ENCODE measurements around the gene CPSF2. TPM values are rescaled to one million over a fixed set of nuclear protein-coding genes. Genes with fewer than 3 reads are reported as not detected.
"Not testable (repeated sequence)": the region's sequence is repeated elsewhere in the genome, so short reads cannot be mapped to it uniquely, and the experiment has no call there.

CPSF2 gene
- total RNA-seq, 2 donors from 2014 or later = 91.8 to 103 TPM

- H3K9me3 ChIP-seq (ENCODE audit: control insufficient read depth, low read length) = no peaks in the 10 kb centered on the region
- no peak overlapping the region for H3K4me3 Mint-ChIP-seq
- no peak overlapping the region for H3K27ac ChIP-seq (ENCODE audit: low read depth, low read length)
- no peak for TF ChIP-seq CTCF (conservative IDR thresholded peaks at IDR 0.05)
- no peak overlapping the region for H3K27ac Mint-ChIP-seq
- DNase-seq = no peak
- no peaks in the 10 kb centered on the region for H3K4me1 Mint-ChIP-seq
- H3K4me3 ChIP-seq (ENCODE audit: low read length) = no peak overlapping the region
- no peaks in the 10 kb centered on the region for H3K27me3 ChIP-seq (ENCODE audit: control insufficient read depth, insufficient read depth, low read length, poor library complexity, severe bottlenecking)
- WGBS, 2 experiments (ENCODE audit: insufficient coverage in 1 of 2, insufficient read length in 1 of 2) = 82 to 100% methylated on average over 1 to 2 of the region's 2 CpGs
- no peaks in the 10 kb centered on the region for H3K4me1 ChIP-seq (ENCODE audit: control insufficient read depth, insufficient read depth, low read length)
- H3K36me3 Mint-ChIP-seq (ENCODE audit: low read depth) = peaks cover 4% of the 10 kb centered on the region
- H3K36me3 ChIP-seq (ENCODE audit: control insufficient read depth, insufficient read depth, low read length) = no peaks in the 10 kb centered on the region
- H3K27me3 Mint-ChIP-seq (ENCODE audit: insufficient read depth) = no peaks in the 10 kb centered on the region
- H3K9me3 Mint-ChIP-seq = no peaks in the 10 kb centered on the region
- H3K9ac ChIP-seq (ENCODE audit: extremely low read depth, low read length, poor library complexity, severe bottlenecking) = no peak overlapping the region
Observed at GRCh38 chr14:92173668-92174067, 51.9 kb downstream of the CPSF2 start.

GRCh38 chr14:92175811-92176210 is 54.0 kb downstream of the CPSF2 start:
- TF ChIP-seq CTCF (conservative IDR thresholded peaks at IDR 0.05) = no peak
- no peak for DNase-seq
- no peaks in the 10 kb centered on the region for H3K27me3 ChIP-seq (ENCODE audit: control insufficient read depth, insufficient read depth, low read length, poor library complexity, severe bottlenecking)
- Mint-ChIP-seq H3K27me3 (ENCODE audit: insufficient read depth) (no peaks in the 10 kb centered on the region), H3K27ac (no peak overlapping the region), H3K4me1 (no peaks in the 10 kb centered on the region), H3K36me3 (ENCODE audit: low read depth) (no peaks in the 10 kb centered on the region), H3K9me3 (no peaks in the 10 kb centered on the region), H3K4me3 (no peak overlapping the region)
- 100% methylated on average over 1 of the region's 2 CpGs; no CpG with 5 or more reads in 1 of the 2 experiments for WGBS, 2 experiments (ENCODE audit: insufficient coverage in 1 of 2, insufficient read length in 1 of 2)
- no peaks in the 10 kb centered on the region for H3K36me3 ChIP-seq (ENCODE audit: control insufficient read depth, insufficient read depth, low read length)
- H3K4me3 ChIP-seq (ENCODE audit: low read length) = no peak overlapping the region
- no peaks in the 10 kb centered on the region for H3K9me3 ChIP-seq (ENCODE audit: control insufficient read depth, low read length)
- no peaks in the 10 kb centered on the region for H3K4me1 ChIP-seq (ENCODE audit: control insufficient read depth, insufficient read depth, low read length)
- H3K9ac ChIP-seq (ENCODE audit: extremely low read depth, low read length, poor library complexity, severe bottlenecking) = no peak overlapping the region
- no peak overlapping the region for H3K27ac ChIP-seq (ENCODE audit: low read depth, low read length)

GRCh38 chr14:92176476-92176875 is 54.7 kb downstream of the CPSF2 start:
- Histone ChIP-seq H3K4me1 (ENCODE audit: control insufficient read depth, insufficient read depth, low read length) (no peaks in the 10 kb centered on the region), H3K9ac (ENCODE audit: extremely low read depth, low read length, poor library complexity, severe bottlenecking) (no peak overlapping the region), H3K9me3 (ENCODE audit: control insufficient read depth, low read length) (no peaks in the 10 kb centered on the region), H3K27ac (ENCODE audit: low read depth, low read length) (no peak overlapping the region), H3K27me3 (ENCODE audit: control insufficient read depth, insufficient read depth, low read length, poor library complexity, severe bottlenecking) (no peaks in the 10 kb centered on the region), H3K36me3 (ENCODE audit: control insufficient read depth, insufficient read depth, low read length) (no peaks in the 10 kb centered on the region), H3K4me3 (ENCODE audit: low read length) (no peak overlapping the region)
- Mint-ChIP-seq H3K27ac (no peak overlapping the region), H3K27me3 (ENCODE audit: insufficient read depth) (no peaks in the 10 kb centered on the region), H3K9me3 (no peaks in the 10 kb centered on the region), H3K4me1 (no peaks in the 10 kb centered on the region), H3K36me3 (ENCODE audit: low read depth) (no peaks in the 10 kb centered on the region), H3K4me3 (no peak overlapping the region)
- no peak for TF ChIP-seq CTCF (conservative IDR thresholded peaks at IDR 0.05)
- DNase-seq = no peak
- 98 to 100% methylated on average over 2 of the region's 2 CpGs for WGBS, 2 experiments (ENCODE audit: insufficient coverage in 1 of 2, insufficient read length in 1 of 2)

- H3K27ac ChIP-seq (ENCODE audit: low read depth, low read length); H3K36me3 ChIP-seq (ENCODE audit: control insufficient read depth, insufficient read depth, low read length); H3K27me3 Mint-ChIP-seq (ENCODE audit: insufficient read depth); H3K27ac Mint-ChIP-seq; H3K4me3 ChIP-seq (ENCODE audit: low read length); H3K36me3 Mint-ChIP-seq (ENCODE audit: low read depth); H3K9me3 ChIP-seq (ENCODE audit: control insufficient read depth, low read length); DNase-seq; H3K9me3 Mint-ChIP-seq; H3K4me1 Mint-ChIP-seq; H3K9ac ChIP-seq (ENCODE audit: extremely low read depth, low read length, poor library complexity, severe bottlenecking); H3K4me1 ChIP-seq (ENCODE audit: control insufficient read depth, insufficient read depth, low read length); H3K4me3 Mint-ChIP-seq; H3K27me3 ChIP-seq (ENCODE audit: control insufficient read depth, insufficient read depth, low read length, poor library complexity, severe bottlenecking): not testable (repeated sequence)
Observed at GRCh38 chr14:92179178-92179577, 57.4 kb downstream of the CPSF2 start.

Measured in endodermal cell (in vitro differentiated cells).